SKM-1 treated with dmso at 0.1 percent for 144 hours (cell line): ENCODE measurements around the gene KIF21A.
"Not testable (repeated sequence)": the region's sequence is repeated elsewhere in the genome, so short reads cannot be mapped to it uniquely, and the experiment has no call there.

Source experiments
- DNase-seq: peaks from one replicate; lab custom pipeline; 2025; ENCODE audit not compliant: unreplicated experiment; lab: John Stamatoyannopoulos, UW

The KIF21A gene, protein sequence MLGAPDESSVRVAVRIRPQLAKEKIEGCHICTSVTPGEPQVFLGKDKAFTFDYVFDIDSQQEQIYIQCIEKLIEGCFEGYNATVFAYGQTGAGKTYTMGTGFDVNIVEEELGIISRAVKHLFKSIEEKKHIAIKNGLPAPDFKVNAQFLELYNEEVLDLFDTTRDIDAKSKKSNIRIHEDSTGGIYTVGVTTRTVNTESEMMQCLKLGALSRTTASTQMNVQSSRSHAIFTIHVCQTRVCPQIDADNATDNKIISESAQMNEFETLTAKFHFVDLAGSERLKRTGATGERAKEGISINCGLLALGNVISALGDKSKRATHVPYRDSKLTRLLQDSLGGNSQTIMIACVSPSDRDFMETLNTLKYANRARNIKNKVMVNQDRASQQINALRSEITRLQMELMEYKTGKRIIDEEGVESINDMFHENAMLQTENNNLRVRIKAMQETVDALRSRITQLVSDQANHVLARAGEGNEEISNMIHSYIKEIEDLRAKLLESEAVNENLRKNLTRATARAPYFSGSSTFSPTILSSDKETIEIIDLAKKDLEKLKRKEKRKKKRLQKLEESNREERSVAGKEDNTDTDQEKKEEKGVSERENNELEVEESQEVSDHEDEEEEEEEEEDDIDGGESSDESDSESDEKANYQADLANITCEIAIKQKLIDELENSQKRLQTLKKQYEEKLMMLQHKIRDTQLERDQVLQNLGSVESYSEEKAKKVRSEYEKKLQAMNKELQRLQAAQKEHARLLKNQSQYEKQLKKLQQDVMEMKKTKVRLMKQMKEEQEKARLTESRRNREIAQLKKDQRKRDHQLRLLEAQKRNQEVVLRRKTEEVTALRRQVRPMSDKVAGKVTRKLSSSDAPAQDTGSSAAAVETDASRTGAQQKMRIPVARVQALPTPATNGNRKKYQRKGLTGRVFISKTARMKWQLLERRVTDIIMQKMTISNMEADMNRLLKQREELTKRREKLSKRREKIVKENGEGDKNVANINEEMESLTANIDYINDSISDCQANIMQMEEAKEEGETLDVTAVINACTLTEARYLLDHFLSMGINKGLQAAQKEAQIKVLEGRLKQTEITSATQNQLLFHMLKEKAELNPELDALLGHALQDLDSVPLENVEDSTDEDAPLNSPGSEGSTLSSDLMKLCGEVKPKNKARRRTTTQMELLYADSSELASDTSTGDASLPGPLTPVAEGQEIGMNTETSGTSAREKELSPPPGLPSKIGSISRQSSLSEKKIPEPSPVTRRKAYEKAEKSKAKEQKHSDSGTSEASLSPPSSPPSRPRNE (N-terminal part only)

DNA sequence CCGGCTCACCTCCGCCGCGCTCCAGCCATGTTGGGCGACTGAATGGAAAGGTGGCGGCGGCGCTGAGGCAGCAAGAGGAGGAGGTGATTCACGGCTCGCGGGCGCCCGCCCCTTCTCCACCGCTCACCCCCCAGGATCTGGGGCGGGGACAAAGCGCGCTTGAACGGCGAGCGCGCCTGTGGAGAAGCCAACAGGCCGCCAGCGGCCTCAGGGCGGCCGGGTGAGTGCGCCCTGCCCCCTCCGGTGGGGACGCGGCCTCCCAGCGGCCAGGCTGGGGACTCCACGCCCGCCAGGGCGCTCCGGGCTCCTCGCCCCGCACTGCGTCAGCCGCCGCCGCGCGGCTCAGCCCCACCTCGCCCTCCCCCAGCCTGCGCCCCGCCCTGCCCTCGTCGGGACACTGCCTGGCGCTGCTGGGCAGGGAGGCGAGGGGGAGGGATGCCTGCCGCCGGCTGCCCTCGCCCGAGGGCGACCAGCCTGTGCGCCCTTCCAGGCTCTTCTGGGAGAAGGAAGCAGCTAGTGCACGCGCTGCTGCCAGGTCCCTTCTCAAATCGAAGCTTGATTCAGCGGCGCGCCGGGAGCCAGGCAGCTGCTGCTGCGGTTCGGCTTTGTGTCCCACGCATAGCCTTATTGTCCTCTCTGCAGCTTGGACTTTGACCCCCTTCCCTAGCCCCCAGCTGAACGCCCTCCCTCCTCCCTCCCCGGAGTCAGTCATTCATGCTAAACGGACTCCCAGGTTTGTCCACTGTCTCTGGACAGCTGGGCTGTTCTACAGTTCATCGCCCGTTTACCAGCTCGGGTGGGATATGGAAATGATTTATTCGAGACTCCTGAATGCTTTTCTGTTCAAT, at the start of gene KIF21A:
Gene KIF21A, minus strand, starts transcription at position 40 of the 848 bp plus-strand sequence. CDS start 150 bp downstream, outside the sequence.
- DNase-seq = peak; percentile 67

DNA sequence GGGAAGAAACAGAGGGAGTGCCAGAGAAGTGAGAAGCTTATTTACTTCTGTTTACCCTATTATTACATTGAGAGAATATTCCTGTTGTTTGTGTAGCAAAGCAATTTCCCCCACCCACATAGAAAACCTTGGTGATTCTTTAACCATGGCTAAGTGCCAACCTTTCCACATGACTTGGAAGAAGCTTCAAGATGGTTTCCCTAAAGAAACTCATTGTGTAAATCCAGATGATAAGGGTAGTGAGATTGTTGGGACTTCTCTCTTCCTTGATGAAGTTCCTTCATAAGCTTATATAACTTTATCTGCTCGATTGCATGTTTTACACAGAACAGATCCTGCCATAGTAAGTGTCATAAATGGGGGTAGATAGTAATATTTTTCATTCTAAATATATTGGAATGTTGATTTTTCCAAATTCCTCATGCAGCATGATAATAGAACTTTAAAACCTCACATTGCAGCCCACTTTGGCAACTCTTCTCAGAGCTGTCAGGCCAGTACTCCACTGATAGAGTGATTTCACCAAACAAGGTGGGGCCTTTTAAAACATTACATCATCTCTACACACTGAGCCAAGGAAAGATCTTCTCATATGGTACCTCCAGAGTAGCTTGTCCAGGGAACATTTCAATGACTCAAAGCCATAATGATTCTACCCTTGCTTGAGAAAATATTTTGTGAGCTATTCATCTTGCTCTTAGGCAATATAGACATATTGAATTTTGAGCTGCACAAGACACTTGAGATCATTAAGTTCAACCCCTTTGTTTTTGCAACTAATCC, 47.8 kb upstream of the KIF21A start:
- no peak for DNase-seq

DNA sequence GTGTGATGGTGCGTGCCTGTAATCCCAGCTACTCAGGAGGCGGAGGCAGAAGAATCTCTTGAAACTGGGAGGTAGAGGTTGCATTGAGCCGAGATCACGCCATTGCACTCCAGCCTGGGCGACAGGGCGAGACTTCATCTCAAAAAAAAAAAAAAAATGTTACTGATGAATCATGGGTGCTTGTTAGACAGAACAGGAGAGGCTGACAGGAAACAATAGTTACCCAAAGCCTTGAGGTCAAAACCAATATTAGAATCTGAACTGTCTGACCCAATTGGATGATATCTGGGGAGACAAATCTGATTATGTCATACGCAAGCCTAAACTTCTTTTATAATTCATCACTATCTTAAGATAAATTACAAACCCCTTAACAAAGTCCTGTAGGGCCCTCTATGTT, 40.7 kb upstream of the KIF21A start:
- DNase-seq = no peak

DNA sequence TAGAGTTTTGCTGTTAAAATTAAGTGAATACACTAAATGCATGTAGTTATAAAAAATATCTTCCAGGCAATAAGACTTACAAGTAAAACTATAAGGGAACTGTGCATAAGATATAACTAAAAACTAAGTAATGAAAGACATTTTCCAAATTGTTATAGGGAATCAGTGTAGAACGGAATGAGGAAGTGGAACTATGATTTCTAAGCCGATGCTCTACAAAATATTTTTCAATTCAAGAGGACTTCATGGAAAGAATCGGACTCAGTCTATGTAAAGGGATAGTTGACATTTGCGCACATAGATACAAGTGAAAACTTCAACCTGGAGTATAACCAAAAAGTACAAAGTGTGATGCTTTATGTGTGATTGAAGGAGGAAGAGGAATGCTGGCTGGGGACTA, 40.1 kb upstream of the KIF21A start:
- no peak for DNase-seq

DNA sequence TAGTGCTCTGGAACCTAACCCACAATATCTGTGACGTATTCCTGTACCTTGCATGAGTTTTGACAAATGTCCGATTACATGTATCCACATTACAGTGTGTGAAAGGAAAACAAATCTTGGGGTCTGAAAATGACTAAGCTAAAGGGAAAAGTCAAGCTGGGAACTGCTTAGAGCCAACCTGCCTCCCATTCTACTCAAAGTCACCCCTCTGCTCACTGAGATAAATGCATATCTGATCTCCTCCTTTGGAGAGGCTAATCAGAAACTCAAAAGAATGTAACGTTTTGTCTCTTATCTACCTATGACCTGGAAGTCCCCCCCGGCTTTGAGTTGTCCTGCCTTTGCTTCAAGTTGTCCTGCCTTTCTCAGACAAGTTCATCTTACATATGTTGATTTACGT, 34.0 kb upstream of the KIF21A start:
- DNase-seq = no peak

DNA sequence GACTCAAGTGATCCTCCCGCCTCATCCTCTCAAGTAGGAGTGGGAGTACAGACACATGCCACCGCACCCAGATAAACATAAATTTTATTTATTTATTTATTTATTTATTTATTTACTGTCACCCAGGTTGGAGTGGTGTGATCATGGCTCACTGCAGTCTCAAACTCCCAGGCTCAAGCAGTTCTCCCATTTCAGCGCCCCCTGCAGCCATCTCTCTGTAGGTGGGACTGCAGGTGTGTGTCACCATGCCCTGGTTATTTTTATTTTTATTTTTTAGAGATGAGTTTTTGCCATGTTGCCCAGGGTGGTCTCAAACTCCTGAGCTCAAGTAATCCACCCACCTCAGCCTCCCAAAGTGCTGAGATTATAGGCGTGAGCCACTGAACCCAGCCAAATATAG, 33.2 kb upstream of the KIF21A start:
- no peak for DNase-seq

DNA sequence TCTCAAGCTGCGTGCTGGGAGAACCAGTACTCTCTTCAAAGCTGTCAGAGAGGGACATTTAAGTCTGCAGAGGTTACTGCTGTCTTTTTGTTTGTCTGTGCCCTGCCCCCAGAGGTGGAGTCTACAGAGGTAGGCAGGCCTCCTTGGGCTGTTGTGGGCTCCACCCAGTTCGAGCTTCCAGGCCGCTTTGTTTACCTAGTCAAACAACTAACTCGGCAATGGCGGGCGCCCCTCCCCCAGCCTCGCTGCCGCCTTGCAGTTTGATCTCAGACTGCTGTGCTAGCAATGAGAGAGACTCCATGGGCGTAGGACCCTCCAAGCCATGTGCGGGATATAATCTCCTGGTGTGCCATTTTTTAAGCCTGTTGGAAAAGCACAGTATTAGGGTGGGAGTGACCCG, 32.2 kb upstream of the KIF21A start:
- DNase-seq = not testable (repeated sequence)

DNA sequence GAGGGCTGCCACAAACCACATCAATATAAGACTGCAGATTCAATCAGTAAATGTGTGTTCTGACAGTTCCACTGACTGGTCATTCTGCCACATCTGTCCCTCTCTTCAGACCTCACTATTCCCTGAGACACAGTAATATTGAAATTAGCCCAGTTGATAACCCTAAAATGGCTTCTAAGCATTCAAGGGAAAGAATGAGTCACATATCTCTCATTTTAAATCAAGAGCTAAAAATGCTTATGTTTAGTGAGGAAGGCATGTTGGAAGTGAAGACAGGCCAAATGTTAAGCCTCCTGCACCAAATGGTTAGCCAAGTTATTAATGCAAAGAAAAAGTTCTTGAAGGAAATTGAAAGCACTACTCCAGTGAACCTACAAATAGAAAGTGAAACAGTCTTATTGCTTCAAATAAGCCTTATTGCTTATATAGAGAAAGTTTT, 24.5 kb upstream of the KIF21A start:
- no peak for DNase-seq

DNA sequence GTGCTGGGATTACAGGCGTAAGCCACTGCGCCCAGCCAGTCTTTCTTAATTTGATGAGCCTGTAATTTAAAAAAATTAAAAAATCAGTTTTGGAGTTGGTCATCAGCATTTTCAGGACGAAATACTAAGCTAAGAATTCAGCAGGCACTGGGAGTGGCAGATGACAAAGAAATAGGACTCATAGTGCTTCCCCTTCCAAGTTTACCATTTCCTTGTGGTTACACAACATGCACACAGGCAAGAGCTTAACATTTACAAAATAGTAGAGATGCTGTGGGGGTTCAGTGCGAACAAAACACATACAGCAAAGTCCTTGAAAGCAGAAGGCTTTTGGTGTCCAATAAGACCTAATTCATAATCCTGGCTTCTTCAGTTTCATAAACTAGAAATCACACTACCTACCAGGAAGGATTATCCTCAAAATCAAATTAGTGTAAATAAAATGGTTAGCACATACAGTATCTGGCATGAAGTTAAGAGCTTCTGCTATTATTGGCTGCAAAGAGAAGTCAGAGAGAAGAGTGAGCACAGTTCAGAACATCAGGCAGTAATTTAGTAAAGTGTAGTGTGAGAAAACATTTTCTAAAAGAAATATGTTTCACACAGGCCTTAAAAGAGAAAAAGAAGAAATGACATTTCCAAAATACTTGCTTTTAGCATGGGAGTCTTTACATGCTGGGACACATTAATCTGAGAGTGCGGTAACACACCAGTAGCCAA, 22.2 kb upstream of the KIF21A start:
- DNase-seq = no peak

DNA sequence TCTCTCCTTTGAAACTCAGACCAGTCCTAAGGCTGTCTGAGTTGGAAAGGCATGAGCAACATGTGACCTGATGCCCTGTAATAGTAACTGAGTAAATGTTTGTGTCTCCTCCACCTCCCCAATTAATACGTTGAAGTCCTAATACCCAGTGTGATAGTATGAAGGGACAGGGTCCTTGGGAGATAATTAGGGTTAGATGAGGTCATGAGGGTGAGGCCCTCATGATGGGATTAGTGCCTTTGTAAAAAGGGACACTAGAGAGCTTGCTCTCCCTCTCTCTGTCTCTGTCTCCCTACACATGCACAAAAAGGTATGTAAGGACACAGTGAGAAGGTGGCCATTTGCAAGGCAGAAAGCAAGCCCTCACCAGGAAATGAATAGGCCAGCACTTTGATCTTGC, 18.1 kb upstream of the KIF21A start:
- no peak for DNase-seq

DNA sequence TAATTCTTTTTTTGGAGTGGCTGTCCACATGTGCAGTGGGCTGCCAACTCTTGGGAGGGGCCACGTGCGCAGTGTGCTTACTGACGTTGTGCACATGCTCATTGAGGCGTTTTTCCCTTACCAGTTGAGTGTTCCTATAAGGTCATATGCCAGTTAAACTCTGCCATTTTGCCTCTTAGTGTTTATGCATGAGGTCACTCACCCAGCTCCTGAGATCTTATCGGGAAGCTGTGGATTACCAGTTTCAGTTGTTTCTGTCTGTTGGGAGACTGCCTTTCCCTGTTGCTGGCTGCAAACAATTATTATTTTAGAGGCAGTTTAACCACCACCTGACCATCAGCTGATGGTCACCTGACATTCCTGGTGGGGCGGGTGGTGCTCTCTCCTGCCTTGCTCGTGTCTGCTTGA, 16.1 kb upstream of the KIF21A start:
- DNase-seq = no peak

DNA sequence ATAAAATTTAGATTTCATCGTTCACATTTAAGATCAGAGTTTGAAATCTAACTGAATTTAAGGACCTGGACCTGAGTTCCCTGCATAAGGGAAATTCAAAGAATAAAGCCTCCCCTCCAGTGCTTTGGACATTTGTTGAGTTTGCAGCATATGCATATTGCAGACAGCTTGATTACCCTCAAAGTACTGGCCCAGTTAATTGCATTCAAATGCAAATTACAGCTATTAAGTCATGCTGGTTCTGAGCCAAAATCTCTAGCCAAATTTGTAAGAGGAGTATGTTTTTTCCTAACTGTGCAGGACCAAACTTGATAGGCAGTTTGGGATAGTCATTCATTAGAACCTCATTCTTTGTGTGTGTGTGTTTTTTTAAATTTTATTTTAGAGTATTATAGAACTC, 9.1 kb upstream of the KIF21A start:
- no peak for DNase-seq

DNA sequence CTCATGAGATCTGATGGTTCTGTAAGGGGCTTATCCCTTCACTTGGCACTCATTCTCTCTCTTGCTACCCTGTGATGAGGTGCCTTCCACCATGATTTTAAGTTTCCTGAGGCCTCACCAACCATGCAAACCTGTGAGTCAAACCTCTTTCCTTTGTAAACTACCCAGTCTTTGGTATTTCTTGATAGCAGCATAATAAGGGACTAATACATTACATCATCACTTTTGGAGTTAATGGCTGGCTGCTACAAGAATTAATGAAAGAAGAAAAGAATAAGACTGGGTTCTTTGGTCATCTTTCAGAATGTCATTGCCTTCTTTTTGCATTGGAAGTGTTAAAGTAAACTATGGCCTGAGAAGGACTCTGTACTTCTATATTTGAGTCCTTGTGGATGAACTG, 5.1 kb upstream of the KIF21A start:
- no peak for DNase-seq

DNA sequence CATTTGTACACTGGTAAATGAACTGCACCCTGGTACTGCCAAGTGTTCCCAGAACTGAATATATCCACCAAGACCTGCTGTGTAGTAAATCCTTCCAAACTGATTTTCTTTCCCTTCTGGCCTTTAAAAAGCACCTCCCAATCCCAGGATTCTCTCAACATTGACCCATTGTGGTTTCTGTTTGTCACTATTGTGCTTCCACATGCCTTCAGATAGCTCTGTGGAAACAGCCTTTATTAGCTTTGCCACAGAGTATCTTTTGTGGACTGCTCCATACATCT, 949 bp upstream of the KIF21A start:
- DNase-seq = no peak

DNA sequence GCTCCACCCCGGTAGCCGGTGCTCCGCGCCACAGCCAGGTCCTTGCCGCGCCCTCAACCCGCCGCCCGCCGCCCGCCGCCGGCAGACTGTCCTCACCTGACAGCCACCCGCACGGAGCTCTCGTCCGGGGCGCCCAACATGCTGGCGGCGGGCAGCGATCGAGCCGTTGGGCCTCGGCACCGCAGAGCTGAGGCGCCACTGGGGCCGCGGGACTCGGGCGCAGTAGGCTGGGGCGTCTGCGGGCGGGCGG, 164 bp downstream of the KIF21A start:
- DNase-seq = no peak

DNA sequence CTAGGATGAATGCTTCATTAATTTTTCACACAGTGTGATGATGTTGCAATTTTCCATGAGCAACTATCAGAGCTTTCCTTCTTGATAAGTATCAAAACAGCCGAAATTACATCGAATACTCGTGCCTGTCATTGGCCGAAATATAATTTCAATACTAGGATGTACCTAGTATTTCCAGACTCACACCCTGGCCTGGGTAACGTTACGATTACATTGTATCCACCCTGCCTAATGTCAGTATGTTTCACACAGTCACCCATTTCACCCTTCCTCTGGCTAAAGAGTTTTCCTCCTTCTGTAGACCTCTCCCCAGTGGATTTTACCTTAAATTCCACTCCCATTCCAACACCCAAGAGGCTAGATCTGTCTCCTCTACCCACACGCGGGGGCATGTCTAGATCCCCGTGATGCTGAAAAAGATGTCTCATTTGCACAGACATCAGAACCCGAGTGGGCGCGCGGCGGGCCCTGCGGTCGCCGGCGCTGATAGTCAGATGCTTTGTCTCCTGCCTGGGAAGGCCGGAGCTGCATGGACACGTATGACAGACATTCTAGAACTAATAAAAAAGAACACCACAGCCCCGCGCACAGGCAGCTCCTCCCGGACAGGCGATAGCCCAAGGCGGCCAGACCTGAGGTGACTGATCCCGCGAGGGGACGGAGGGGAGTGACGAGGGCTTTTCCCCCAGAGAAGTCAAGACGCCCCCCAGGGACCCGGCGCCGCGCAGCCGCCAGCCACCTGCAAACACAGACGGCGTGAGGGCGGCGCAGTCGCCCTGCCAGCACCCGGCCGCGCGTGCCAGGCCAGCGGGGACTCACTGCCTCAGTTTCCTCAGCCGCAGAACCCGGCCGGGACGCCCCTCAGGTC, 723 bp downstream of the KIF21A start:
- DNase-seq = no peak

DNA sequence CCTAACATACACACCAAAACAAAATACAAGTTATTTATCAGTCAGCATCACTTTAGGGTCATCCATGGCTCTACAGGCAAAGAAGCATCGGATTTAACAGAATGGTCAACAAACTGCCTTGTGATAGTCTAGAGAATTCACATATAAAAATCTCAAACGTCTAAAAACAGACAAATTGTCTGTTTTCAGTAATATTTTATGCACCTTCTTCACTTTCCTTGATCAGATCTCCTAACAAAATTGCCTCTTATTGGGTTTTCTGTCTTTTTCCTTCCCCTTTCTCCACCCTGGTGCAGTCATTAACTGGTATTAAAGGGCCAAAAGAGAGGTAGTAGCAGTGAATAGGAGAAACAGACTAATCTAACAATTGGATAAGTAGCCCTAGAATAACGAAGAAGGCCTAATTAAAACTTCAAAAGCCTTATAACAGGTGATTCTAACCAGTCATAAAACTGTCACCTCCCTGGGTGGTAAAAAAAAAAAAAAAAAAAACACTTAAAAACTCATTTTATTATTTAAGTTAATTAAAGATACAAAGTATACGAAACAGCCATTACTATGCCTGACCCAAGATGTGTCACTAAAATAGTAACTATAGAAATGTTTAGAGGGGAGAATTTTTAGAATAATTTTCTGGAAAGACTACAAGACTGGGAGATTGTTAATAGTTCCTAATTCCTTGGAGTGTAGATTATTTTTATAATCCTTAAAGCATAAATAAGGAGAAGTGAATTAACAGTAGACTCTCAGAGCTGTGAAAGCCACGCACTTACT, 1.5 kb downstream of the KIF21A start:
- DNase-seq = no peak

DNA sequence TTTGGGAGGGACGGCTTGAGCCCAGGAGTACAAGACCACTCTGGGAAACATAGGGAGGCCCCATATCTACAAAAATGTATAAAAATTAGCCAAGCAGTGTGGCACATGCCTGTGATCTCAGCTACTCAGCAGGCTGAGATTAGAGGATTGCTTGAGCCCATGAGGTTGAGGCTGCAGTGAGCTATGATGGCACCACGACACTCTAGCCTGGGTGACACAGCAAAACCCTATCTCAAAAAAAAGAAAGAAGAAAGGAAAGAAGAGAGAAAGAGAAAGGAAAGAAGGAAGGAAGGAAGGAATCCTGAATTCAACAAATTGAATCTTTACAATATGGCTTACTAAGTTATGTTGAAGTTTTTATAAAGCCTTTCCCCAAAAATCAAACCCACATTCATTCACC, 2.1 kb downstream of the KIF21A start:
- no peak for DNase-seq
